Spleen (tissue), 11 donors: ENCODE measurements around the gene FBXL13. TPM values are rescaled to one million over a fixed set of nuclear protein-coding genes. Genes with fewer than 3 reads are reported as not detected.

Source experiments
- DNase-seq: peaks from one replicate; pipeline ENCODE4 v3.0.0-alpha.2; 2020
- H3K27ac ChIP-seq, 8 donors: fragments of 200-600 bp; sonication (generic) in 7 of 8; 1 replicate in 4 of 8; 2 replicates in 4 of 8; pipeline versions ENCODE4 v1.5.0 to v1.8.0; 2016 to 2021; ENCODE audit warnings: inconsistent platforms in 4 of 8, mild to moderate bottlenecking in 4 of 8, moderate library complexity in 1 of 8
- H3K27me3 ChIP-seq, 7 donors: fragments of 200-600 bp; sonication (generic) in 6 of 7; replicated peaks in 1 of 7; 1 replicate in 4 of 7; 2 replicates in 3 of 7; pipeline versions ENCODE4 v1.5.0 to v1.8.0; 2016 to 2021; ENCODE audit warnings: inconsistent platforms in 3 of 7, mild to moderate bottlenecking in 1 of 7
- H3K36me3 ChIP-seq, 6 donors: fragments of 200-600 bp; sonication (generic) in 5 of 6; 1 replicate in 4 of 6; 2 replicates in 2 of 6; pipeline versions ENCODE4 v1.5.0 to v1.8.0; 2016 to 2021; ENCODE audit warnings: inconsistent platforms in 2 of 6
- H3K4me1 ChIP-seq, 6 donors: fragments of 200-600 bp; sonication (generic) in 5 of 6; 1 replicate in 3 of 6; 2 replicates in 3 of 6; pipeline versions ENCODE4 v1.5.0 to v1.8.0; 2016 to 2021; ENCODE audit warnings: inconsistent platforms in 3 of 6
- H3K4me3 ChIP-seq, 8 donors: fragments of 200-600 bp; sonication (generic) in 7 of 8; 1 replicate in 4 of 8; 2 replicates in 4 of 8; pipeline versions ENCODE4 v1.5.0 to v1.8.0; 2016 to 2021; ENCODE audit warnings: inconsistent platforms in 4 of 8, mild to moderate bottlenecking in 4 of 8, moderate library complexity in 2 of 8
- H3K9me3 ChIP-seq, 8 donors: fragments of 200-600 bp; sonication (generic) in 7 of 8; 1 replicate in 4 of 8; 2 replicates in 4 of 8; pipeline versions ENCODE4 v1.5.0 to v1.8.0; 2016 to 2021; ENCODE audit warnings: inconsistent platforms in 4 of 8
- CTCF ChIP-seq, 11 experiments: fragments of 200-600 bp in 7 of 11; fragments of 450-650 bp in 4 of 11; sonication (generic) in 4 of 11; IDR thresholded peaks in 8 of 11; conservative IDR thresholded peaks in 3 of 11; 1 replicate in 7 of 11; 2 replicates in 4 of 11; pipeline versions ENCODE4 v1.4.0 to v1.8.0; 2016 to 2021; ENCODE audit warnings: antibody characterized with exemption in 11 of 11, inconsistent platforms in 4 of 11, mild to moderate bottlenecking in 1 of 11
- POLR2A ChIP-seq, 3 donors: fragments of 450-650 bp; IDR thresholded peaks; one replicate each; pipeline ENCODE4 v1.5.1; 2017; ENCODE audit warnings: antibody characterized with exemption in 3 of 3, mild to moderate bottlenecking in 1 of 3
- POLR2AphosphoS5 ChIP-seq, 3 donors: sonication (generic); formaldehyde crosslinking; IDR thresholded peaks; one replicate each; pipeline ENCODE4 v1.5.1; 2017; ENCODE audit warnings: antibody characterized with exemption in 3 of 3
- WGBS, 5 donors: extraction: QIAGEN DNeasy Blood & Tissue Kit in 3 of 5; methylation state at CpG; one replicate each; pipeline versions ENCODE4 v1.1.5 to v1.1.7; 2013 to 2018; 5-methylcytosine and 5-hydroxymethylcytosine counted together
- intact Hi-C: fragments of 100-400 bp; cut with DNase I; formaldehyde crosslinking; loops from one replicate; pipeline ENCODE4 v1.15.0; 2023; ENCODE audit warnings: low total_unique reads
- polyA plus RNA-seq, 3 donors: library from polyadenylated mRNA; stranded (reverse); fragments of 200-250 nt; gene quantifications; one replicate each; pipeline ENCODE4 v1.2.1, GENCODE V29; 2013
- total RNA-seq, 7 donors: library from RNA; depleted of rRNA in 3 of 7; stranded (reverse); fragments of >200 nt in 3 of 7; fragmentation: NEBNext Ultra II Directional in 4 of 7; extraction: Animal tissue kit (Norgen Biotek cat#: 25700) in 4 of 7; gene quantifications; one replicate each; pipeline versions ENCODE4 v1.1.0 to v1.2.1, GENCODE V29; 2016 to 2021
- donor health status: healthy with polysubstance abuse.
- donor health status: DM: no; HTN: no; CAD: no; lungs with moderate emphysema.
- donor health status: DM: no; HTN: no; CAD: no.
- donor health status: Bipolar disorder and iron deficiency.
- donor health status: healthy.
- donor health status: DM: no; HTN: no; CAD: no.
- donor health status: DM: yes; HTN: yes; CAD: no.

The FBXL13 gene
- total and polyA plus RNA-seq, 10 donors: 0.09 to 6.6 (median 2.3) TPM

- no peak overlapping the region for H3K4me3 ChIP-seq
- intact Hi-C loops: no loop called here
- H3K36me3 ChIP-seq: no peaks in the 10 kb centered on the region
- DNase-seq: no peak
- H3K4me1 ChIP-seq: peaks cover 0 to 35% (median 7%) of the 10 kb centered on the region in 6 donors
- 68 to 96% (median 79%) methylated on average over 2 of the region's 2 CpGs for WGBS, 5 donors
- H3K27me3 ChIP-seq: no peaks in the 10 kb centered on the region
- no peak for TF ChIP-seq CTCF (IDR thresholded peaks at IDR 0.05 in 8 of 11, conservative IDR thresholded peaks at IDR 0.05 in 3 of 11)
- no peak for TF ChIP-seq POLR2AphosphoS5 (IDR thresholded peaks at IDR 0.05)
- TF ChIP-seq POLR2A (IDR thresholded peaks at IDR 0.05): no peak
- peak overlapping the region in 2 of 8 donors; percentile 44 to 45 for H3K27ac ChIP-seq
- H3K9me3 ChIP-seq: no peaks in the 10 kb centered on the region
These were observed 84.0 kb downstream of the FBXL13 start for GRCh38 chr7:102990642-102991041.

GRCh38 chr7:102988631-102989560 lies 85.7 kb downstream of the FBXL13 start:
- Histone ChIP-seq H3K27ac (peak overlapping the region in 1 of 8 donors; percentile 10), H3K4me3 (no peak overlapping the region), H3K9me3 (no peaks in the 10 kb centered on the region), H3K36me3 (no peaks in the 10 kb centered on the region), H3K4me1 (peaks cover 0 to 35% (median 7%) of the 10 kb centered on the region in 6 donors), H3K27me3 (no peaks in the 10 kb centered on the region)
- DNase-seq: no peak
- intact Hi-C loops: no loop called here
- 61 to 82% (median 67%) methylated on average over 6 of the region's 6 CpGs for WGBS, 5 donors
- no peak for TF ChIP-seq CTCF (IDR thresholded peaks at IDR 0.05 in 8 of 11, conservative IDR thresholded peaks at IDR 0.05 in 3 of 11)
- no peak for TF ChIP-seq POLR2A (IDR thresholded peaks at IDR 0.05)
- TF ChIP-seq POLR2AphosphoS5 (IDR thresholded peaks at IDR 0.05): no peak

- no peak for TF ChIP-seq POLR2A (IDR thresholded peaks at IDR 0.05)
- no peak for TF ChIP-seq POLR2AphosphoS5 (IDR thresholded peaks at IDR 0.05)
- TF ChIP-seq CTCF (IDR thresholded peaks at IDR 0.05 in 8 of 11, conservative IDR thresholded peaks at IDR 0.05 in 3 of 11): no peak
These were observed 86.5 kb downstream of the FBXL13 start for GRCh38 chr7:102988088-102988487.

GRCh38 chr7:102985176-102985783 lies 89.3 kb downstream of the FBXL13 start:
- no peak for DNase-seq
- H3K27me3 ChIP-seq: no peaks in the 10 kb centered on the region
- H3K36me3 ChIP-seq: no peaks in the 10 kb centered on the region
- H3K27ac ChIP-seq: no peak overlapping the region
- intact Hi-C loops: no loop called here
- TF ChIP-seq POLR2AphosphoS5 (IDR thresholded peaks at IDR 0.05): no peak
- TF ChIP-seq POLR2A (IDR thresholded peaks at IDR 0.05): no peak
- TF ChIP-seq CTCF (IDR thresholded peaks at IDR 0.05 in 8 of 11, conservative IDR thresholded peaks at IDR 0.05 in 3 of 11): no peak
- no peak overlapping the region for H3K4me3 ChIP-seq
- peaks cover 0 to under 1% (median 0%) of the 10 kb centered on the region in 8 donors for H3K9me3 ChIP-seq
- peaks cover 0 to 13% (median 6%) of the 10 kb centered on the region in 6 donors for H3K4me1 ChIP-seq

More at GRCh38 chr7:102988088-102988487, 86.5 kb downstream of the FBXL13 start:
- no peak for DNase-seq
- no peaks in the 10 kb centered on the region for H3K36me3 ChIP-seq
- H3K4me3 ChIP-seq: no peak overlapping the region
- peaks cover 0 to 35% (median 7%) of the 10 kb centered on the region in 6 donors for H3K4me1 ChIP-seq
- 82 to 96% (median 86%) methylated on average over 2 of the region's 2 CpGs for WGBS, 5 donors
- no peaks in the 10 kb centered on the region for H3K27me3 ChIP-seq
- intact Hi-C loops: no loop called here
- H3K27ac ChIP-seq: no peak overlapping the region
- H3K9me3 ChIP-seq: no peaks in the 10 kb centered on the region
